ENCODE data around the gene SLC9A6.
"Not testable (repeated sequence)": the region's sequence is repeated elsewhere in the genome, so short reads cannot be mapped to it uniquely, and the experiment has no call there.

The SLC9A6 gene

DNA sequence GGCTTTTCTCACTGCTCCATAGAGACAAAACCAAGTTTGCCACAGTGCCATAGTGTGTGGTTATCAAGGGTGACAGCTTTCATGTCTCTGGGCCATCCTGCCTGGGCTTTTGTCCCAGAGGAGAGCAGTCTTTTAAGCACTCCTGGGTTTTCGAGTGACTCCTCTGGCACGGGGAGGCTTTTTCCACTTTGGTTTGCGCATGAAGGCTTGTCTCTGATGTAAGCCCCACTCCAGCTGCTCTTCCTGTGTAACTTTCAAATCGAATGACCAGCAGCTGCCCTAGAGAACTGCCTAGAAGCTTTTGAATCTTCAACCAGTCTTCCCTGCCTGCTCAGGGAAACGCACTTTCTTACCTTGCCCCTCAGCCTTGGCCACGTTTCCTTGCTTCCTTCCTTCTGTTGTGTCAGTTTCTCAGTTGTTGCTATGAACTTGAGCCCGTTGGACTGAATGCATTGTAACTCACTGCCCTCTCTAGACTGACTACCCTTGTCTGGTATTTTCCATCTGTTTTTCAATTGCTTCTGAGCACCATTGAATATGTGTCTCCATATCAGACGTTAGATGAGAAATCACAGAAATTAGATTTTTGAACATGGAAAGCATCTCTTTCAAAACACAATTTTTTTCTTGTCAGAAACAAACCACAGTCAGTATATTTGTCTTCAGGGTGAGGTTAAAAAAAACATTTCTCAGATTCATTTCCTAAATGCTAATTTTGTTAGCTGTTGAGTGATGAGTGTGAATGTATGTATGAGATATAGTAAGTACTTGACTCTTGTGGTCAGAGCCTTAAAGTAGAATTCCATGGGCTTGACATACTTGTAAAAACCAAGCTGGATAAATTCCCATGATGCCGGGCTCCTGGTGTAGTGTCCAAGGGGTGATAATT is 45.3 kb downstream of the SLC9A6 start:
- DNase-seq = no peak

DNA sequence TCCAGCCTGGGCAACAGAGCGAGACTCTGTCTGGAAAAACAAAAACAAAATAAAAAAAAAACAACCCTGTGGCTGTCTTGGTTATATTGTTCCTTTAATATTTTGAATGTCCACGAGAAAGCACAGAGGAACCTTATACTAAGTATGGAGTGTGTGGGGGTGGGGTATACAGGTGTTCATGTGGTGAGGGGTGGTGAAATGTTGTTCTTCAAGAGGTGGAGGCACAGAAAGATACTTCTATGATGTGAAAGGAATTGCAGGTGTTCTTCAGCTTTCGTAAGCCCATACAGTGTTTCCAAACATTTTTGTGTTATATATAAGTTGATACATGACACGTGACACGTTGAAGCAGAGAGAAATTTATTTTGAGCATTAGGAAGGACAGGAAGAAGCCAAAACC is 46.4 kb downstream of the SLC9A6 start:
- no peak for DNase-seq

DNA sequence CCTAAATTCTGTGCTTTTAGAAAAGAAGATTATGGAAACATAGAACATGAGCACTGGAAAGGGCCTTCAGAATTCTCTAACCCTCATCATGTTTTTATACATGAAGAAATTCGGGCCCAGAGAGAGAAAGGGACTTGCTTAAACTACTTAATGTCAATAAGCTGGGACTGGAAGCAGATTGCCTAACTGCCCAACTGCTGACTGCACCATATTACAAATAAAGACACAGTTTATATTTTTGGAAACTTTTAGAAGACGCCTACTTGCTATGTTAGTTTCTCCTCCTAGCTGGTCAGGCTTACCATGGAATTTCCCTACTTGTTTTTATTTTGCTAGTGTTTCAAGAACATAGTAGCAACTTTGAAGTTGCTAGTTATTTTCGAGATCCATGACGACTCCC is 47.1 kb downstream of the SLC9A6 start:
- no peak for DNase-seq

DNA sequence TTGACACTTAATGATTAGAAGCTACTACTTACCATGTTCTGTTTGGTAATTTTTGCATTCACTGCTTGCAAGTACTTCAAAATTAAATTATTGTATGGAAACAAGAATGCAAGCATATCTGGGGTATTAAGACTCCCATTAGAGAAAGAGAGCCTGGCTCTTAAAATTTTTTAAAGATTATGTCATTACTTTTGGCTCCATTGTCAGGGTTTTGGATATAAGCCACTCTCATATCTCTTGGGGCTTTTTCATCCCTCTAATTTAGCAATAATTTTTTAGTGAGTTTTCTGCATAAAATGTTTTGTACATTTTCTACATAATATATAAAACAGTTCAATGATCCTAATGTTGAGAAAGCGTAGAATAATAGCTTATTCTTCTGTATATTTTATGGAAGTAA is 49.4 kb downstream of the SLC9A6 start:
- no peak for DNase-seq

DNA sequence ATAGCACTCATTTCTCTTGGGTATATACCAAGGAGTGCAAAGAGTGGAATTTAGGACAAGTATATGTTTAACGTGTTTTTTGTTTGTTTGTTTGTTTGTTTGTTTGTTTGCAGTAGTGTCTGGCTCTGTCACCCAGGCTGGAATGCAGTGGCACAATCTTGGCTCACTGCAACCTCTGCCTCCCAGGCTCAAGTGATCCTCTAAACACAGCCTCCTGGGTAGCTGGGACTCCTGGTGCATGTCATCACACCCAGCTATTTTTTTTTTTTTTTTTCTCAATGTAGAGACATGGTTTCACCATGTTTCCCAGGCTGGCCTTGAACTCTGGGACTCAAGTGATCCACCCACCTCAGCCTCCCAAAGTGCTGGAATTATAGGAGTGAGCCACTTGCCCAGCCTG is 50.4 kb downstream of the SLC9A6 start:
- DNase-seq = no peak

DNA sequence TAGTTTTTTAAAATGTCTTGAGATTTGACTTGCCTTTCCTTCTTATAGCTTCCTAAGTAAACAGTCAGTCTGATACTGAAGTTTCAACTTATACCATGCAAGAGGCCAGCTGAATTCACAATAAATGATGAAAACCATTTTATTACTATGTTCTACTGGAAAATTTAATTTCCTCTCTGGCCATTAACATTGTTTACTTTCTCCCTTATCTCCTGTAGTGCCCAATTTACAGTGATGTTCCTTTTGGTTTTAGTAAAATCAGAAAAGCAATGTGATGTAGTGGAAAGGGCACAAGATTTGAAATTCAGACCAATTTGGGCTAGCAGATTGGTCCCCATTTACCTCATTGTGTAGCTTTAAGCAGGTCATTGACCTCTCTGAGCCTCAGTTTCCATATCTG is 54.2 kb downstream of the SLC9A6 start:
- DNase-seq = no peak

DNA sequence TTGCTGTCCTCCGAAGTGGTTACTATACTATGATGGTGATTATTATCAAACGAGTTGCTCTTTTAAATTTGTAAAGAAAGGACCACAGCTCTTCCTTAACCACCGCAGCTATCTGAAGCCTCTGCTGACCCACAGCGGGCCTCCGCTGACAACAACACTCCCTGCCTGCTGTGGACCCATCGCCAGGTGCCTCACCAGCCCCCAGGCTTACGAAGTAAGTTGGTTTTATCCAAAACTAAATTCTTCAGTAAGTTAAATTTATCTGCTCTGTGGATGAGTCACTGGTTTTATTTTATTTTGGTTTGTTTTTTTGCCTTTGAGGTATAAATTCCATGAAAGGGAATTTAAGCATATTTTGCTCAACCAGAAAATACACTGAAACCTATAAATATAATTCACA is 54.7 kb downstream of the SLC9A6 start:
- no peak for DNase-seq

DNA sequence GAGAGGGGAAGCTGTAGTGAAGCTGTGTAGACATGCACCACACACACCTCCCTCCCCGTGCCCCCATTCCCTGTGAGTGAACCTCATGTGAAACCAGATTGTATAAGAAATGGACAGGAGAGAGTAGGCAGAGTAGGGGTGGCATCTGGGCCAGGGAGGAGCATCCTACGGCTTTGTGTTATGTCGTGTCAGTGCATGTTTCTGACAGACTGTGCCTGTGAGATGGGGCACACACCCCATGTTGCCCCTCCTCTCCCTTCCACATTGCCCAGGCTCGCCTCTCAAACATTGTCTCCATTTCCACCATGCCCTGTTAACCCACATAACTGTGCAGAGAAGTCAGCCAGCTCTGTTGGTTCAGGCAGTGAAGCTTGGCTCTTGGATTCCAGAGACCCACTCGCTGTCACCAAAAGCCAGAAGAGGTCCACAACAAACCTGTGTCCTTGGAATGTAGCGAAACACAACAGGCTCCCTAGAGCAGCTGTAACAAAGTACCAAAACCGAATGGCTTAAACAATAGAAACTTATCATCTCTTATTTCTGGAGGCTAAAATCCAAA is 56.1 kb downstream of the SLC9A6 start:
- no peak for DNase-seq

DNA sequence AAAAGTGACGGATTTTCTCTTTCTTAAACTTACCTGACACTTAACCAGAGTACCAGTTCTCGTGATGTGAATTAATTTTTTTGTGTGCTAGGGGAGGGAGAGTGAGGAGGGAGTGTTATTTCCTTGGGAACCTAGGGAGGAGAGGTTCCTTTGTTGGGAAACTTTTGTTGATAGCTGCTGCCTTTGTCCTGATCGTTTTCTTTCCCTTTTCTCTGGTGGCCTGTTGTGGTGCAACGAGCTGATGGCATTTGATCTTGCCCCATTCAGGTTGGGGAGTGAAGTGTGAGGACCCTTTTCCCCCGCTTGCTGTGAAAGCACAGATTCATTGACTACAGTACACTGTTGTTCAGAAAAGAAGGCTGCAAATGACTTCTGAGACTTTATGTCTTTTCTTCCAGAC is 59.8 kb downstream of the SLC9A6 start:
- no peak for DNase-seq

DNA sequence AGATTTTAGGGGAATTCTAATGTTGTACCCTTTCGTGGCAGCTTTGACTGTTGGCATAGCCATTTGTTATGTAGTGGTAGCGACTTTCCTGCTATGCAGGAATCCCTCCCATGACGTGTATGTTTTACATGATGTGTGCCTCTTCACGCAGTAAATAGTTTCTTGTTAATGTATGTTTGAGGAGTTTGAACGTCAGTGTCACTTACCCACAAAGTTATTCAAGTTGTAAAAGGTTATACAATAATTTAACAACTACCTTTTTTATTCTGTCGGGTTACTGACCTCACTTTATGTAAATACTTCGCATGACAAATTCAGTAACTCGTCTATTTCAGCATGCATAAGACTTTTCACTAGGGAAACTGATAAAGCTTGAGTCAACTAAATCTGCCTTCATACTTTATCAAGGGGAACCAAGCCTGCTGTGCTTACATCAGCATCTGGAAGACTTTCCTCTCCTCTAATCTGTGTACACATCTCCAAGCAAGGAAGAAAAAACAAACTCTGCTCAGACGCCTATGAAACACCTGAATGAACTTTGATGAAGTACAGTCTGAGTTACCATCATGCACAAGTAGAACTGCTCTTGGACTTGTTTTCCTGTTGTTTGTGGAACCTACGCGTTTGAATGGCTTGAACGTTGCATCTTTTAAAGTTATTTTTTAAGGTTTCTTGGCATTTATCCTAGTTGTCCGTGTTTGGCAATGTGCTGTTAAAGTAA is 61.2 kb downstream of the SLC9A6 start:
- DNase-seq = no peak

DNA sequence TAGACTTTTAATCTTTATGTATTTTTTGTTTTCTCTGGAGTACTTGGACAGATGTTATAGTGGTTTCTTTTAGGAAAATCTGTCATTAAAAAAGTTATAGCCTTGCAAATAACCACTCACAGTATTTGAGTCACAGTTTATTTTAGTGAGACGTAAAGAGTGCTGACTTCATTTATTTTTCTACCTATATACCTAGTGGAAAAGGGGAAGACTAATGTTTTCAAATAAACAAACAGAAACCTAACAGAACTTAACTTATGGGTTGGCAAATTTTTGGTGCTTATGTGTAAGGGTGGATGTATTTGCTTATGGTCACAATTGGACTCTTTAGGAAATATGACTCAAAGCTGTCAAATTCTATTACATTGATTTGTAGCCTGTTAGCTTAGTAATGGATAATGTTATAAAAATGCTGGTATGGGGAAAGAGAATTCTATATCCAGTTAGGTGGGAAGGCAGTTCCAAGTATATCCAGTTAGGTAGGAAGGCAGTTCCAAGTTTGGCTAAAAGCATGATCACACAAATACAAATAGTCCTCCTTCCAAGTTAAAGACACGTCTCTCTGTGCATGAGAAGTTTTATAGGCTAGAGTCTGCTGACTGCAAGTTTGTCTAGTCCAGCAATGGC is 61.9 kb downstream of the SLC9A6 start:
- no peak for DNase-seq

DNA sequence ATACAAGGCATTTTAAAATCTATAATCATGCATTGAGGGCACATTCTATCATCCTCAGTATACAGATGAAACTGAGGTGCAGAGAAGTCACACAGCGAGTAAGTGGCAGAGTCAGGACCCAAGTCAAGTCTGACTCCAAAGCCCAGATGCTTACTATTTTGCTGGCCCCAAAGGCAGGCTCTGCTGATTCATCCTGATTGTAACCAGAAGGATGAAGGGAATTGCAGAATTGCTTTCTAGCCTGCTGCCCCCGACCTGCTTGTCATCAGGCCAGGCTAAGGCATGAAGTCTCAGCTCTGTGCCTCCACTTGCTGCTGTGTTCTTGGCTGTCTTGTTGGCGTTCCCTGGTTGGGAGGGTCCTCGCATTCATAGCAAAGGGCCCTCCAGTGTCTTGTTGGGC is 62.7 kb downstream of the SLC9A6 start:
- no peak for DNase-seq

DNA sequence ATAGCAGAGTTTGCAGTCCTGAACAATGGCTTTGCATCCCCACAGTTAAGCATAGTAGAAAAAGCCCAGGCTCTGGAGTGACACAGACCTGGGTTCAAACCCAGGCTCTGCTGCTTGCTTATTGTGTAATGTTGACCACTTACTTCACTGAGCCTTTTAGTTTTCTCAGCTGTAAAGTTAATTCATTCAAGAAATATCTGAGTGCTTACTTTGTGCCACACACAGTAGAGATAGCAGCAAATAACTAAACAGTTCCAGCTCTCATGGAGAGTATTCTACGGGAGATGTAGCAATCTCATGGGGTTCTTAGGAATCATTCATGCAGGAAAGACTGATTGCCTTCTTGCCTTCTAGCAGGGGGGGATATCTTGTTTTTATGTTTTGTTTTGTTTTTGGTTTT is 63.2 kb downstream of the SLC9A6 start:
- DNase-seq = no peak

DNA sequence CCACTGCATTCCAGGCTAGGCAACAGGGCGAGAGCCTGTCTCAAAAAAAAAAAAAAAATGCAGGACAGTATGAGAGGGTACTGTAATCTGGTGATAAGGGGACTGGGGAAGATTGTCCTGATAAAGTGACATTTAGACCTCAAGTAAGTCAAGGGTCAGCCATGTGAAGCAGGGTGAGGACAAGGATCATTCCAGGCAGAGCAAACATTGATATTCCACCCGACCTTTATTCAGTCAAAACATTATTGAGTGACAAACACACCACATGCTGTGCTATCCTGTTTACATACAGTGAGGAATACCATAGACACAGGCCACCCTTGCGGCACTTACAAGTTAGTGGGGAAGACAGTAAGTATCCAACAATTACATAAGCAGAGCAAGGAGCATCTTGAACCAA is 64.4 kb downstream of the SLC9A6 start:
- no peak for DNase-seq

DNA sequence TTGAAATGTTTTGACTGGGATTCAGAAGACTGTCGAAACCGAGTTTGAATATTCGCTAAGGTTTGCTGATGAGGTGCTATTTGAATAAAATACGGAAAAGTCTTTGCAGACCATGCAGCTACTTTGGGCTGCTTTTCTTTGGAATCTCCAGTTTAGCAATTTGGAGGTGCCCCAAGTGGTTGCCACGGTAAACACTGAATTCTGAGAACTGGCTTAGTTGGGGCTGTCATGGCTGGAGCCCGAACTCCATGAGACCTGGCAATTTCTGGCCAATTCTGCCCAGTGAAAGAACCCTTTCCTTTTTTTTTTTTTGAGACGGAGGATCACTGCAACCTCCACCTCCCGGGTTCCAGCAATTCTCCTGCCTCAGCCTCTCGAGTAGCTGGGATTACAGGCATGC is 65.6 kb downstream of the SLC9A6 start:
- DNase-seq = not testable (repeated sequence)

DNA sequence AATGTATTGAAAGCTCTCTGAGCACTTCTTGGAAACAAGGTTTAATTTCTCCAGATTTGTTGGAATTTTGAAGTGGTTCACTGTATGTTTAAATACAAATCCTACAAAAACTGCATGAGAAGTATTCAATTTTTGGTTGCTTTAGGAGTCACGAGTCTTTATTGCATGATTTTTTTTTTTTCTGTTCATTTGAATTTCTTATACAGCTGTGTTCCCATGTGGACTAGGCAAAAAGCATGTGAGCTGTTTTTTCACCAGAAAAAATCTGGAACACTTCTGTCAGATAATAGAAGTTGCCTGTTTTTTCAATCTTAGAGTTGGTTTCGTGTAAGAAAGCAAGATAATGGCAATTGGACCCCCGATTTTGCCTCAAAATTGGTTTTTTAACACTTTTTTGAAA is 66.4 kb downstream of the SLC9A6 start:
- DNase-seq = no peak

DNA sequence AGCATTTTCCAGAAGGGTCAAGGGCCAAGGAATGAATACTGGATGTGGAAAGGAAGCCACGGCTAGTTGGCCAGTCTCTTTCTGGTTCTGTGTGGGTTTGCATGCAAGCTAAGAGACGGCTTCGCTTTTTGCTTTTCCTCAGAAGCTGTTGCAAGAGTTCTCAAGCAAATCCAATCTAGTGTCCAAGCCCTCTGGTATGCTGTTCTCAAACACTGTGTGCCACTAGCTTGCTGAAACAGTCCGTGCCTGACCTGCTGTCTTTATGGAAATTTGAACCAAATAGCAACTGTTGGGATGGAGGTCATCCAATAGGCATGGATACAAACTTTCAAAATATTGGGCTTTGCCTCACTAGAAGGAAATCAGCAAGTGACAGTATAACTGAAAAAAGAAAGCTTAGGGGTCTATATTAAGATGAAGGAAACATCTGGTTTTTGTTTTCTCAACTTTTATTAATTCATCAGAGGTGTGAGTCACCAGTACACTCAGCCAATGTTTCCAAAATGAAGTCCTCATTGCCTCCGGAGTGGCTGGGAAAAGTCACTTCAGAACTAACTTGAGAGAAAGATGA is 70.5 kb downstream of the SLC9A6 start:
- DNase-seq = no peak

DNA sequence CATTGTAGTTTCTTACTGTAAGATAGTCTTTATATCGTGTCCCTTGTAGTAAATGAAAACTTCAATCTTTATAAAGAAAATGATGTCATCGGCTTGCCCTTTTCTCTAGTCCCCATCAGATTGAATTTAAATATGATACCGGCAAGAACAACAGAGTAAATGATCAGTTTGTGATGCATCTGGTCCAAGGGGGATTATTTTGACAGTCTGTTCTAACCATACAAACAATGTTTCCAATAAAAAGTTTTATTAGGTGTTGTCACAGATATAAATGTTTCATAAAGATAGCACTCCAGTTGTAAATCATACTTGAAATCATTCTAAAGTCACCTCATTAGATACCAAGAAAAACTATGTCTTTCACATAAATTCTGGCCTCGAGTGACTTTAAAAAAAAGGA is 72.3 kb downstream of the SLC9A6 start:
- no peak for DNase-seq

DNA sequence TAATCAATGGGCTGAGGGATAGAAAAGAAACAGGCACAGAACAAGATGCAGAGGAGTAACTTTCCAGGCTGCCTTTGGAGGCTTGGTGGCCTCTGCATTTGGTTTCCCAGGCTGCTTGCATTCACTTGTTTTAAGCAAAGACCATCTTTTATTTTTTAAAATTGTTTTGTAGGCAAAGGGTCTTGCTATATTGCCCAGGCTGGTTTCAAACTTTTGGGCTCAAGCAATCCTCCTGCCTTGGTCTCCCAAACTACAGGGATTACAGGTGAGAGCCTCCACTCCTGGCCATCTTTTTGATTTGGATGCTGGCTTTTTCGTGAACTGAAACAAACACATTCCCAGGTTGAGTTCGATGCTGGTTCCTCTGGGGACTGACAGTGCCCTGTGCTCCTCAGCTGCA is 74.1 kb downstream of the SLC9A6 start:
- no peak for DNase-seq

DNA sequence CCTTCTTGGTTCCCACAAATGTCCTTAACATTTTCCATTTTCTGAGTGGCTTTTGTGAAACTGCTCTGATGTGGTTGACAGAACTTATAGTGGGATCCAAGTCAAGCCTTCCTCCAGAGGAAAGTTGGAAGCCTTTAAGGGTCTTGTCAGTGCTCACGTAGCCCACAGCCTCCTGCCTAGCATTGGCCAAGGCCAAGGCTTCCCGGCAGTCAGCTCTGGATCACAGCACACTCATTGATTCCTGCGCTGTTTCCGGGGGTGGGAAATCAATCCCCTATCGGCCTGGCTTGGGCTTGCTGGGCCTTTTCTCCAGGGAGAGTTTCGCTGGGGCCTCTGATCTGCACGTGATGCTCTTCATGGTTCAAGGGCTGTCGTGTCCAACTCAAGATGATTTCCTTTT is 76.1 kb downstream of the SLC9A6 start:
- DNase-seq = no peak

DNA sequence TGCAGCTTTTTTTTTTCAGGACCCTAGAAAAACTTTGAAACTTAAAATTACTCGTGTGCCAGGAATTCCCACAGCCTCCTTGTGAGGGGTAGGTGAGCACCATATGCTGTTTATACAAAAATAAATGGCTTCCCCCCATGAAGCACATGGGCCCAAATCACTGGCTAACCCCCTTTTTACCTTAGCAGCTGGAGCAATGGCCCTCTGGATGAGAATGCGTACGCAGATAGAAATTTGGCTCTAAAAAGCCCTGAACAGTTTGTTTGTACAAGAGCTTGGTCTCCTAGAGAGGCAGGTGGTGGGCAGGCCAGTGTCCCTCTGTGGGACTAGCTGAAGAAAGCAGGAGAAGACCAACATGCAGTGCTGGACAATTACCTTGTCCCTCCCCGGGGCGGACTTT is 76.5 kb downstream of the SLC9A6 start:
- no peak for DNase-seq

DNA sequence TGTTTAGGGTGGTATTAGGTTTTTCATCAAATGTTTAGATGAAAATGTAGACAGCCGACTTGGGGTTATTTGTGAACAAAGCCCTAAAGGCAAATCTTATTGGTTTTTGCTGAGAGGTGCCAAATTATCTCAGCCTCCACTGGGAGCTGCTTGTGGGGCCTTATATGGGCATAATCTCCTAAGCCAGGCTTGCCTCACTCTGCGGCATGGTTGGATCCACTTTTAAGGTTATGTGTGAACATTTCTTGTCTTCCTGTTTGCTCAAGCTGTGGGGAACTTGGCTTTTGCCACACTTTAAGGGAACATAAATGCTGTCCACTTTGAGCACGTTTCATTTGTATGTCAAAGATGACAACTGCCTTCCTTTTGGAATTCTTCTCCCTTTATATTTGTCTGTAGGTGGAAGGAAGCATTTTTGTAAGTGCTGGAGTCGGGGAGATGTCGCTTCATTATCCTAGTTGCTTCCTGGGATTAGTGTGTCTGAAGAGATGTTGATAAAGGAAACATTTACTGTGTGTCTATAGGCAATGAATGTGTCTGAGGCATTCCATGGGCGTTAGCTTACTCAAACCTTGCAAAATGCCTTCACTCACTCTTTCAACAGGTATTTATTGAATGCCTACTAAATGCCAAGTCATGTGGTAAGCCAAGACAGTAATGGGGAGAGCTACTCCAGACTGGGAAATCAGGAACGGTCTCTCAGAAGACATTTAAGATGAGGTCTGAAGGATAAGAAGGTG is 78.3 kb downstream of the SLC9A6 start:
- DNase-seq = no peak

DNA sequence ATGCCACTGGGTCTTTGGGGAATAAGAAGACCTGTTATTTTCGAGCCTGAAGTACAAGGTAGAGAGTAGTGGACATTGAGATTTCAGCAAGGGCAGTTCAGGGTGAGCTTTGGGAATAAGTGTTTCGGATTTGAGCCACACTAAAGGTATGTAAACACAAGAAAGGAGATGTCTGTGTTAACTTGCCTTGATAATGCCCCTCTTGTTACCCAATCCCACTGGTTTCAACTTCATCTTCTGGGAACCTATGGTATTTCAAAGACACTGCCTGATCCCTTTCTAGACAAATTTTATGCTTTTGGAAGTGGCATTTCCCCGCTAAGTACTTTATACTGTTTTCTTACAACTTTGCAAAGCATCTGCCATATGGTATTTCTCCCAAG is 79.4 kb downstream of the SLC9A6 start:
- no peak for DNase-seq

Measured in NCI-H1417 (cell line).